IPS DF 6.9 (cell line): ENCODE results near the gene FHIT.

Experiments
- DNase-seq: peaks from one replicate; pipeline ENCODE4 v3.0.0-alpha.2; 2013; ENCODE audit warnings: low read depth, low spot score
- H3K27ac ChIP-seq: one replicate; pipeline ENCODE4 v1.5.1; 2013; ENCODE audit warnings: low read length, control low read depth
- H3K27me3 ChIP-seq: 2 replicates; pipeline ENCODE4 v1.6.1; 2013; ENCODE audit warnings: mild to moderate bottlenecking, low read length; ENCODE audit not compliant: control insufficient read depth, insufficient read depth
- H3K36me3 ChIP-seq: 2 replicates; pipeline ENCODE4 v1.6.1; 2013; ENCODE audit warnings: low read length; ENCODE audit not compliant: control insufficient read depth, insufficient read depth
- H3K4me1 ChIP-seq: 2 replicates; pipeline ENCODE4 v1.6.1; 2013; ENCODE audit warnings: low read length; ENCODE audit not compliant: control insufficient read depth, insufficient read depth
- H3K4me3 ChIP-seq: 2 replicates; pipeline ENCODE4 v1.5.1; 2013; ENCODE audit warnings: mild to moderate bottlenecking, low read length
- H3K9me3 ChIP-seq: 2 replicates; pipeline ENCODE4 v1.6.1; 2013; ENCODE audit warnings: low read length, inconsistent platforms; ENCODE audit not compliant: control insufficient read depth, insufficient read depth
- WGBS: extraction: QIAGEN DNeasy Blood & Tissue Kit; methylation state at CpG from one replicate; pipeline ENCODE4 v1.1.7; 2013; ENCODE audit warnings: mixed read lengths, missing lambda C conversion rate; ENCODE audit not compliant: insufficient read length, insufficient coverage; 5-methylcytosine and 5-hydroxymethylcytosine counted together

Gene FHIT

DNA sequence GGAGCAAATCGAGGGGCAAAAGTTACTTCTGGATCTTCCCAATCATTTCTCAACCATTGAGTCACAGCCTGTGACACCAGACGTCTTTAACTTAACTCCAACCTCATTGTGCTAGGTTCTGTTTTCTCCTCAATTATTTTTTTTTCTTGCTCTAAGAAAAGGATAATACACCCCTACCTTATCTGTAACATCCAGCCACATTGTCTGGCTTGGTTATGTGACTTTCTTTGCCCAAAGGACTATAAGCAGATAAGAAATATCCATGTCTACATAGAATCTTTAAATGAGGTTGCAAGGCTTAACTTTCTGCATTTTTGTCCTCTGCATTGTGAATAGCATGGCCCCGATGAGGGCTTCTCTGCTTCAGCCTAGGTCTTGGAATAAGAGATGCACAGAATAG is 1419.0 kb downstream of the FHIT start:
- DNase-seq, result no peak
- Histone ChIP-seq H3K9me3 (no peaks in the 10 kb centered on the region), H3K27ac (no peak overlapping the region), H3K4me1 (no peaks in the 10 kb centered on the region), H3K27me3 (no peaks in the 10 kb centered on the region), H3K4me3 (no peak overlapping the region), H3K36me3 (no peaks in the 10 kb centered on the region)
- WGBS, result no CpG with 5 or more reads among the region's 3 CpGs

DNA sequence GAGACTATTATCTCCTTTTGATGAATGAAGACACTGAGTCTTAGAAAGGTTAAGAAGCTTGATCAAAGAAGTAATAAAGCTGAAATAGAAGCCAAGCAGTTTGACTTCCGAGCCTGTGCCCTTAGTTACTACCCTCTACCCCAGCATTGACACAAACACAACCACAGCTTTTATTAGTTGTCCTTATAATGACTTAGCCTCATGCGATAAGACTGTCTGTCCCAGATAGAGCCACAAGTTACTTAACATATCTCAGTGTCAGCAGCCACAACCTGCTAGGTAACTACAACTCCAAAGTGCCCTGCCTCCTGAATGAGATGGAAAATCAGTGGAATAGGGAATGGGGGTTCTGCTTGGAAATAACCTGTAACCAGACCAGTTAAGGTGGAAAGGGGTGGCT is 1419.9 kb downstream of the FHIT start:
- H3K27ac ChIP-seq, result no peak overlapping the region
- no peak for DNase-seq
- H3K4me3 ChIP-seq, result no peak overlapping the region
- WGBS, result no CpG with 5 or more reads among the region's 2 CpGs
- H3K9me3 ChIP-seq, result no peaks in the 10 kb centered on the region
- no peaks in the 10 kb centered on the region for H3K36me3 ChIP-seq
- H3K27me3 ChIP-seq, result no peaks in the 10 kb centered on the region
- H3K4me1 ChIP-seq, result no peaks in the 10 kb centered on the region

DNA sequence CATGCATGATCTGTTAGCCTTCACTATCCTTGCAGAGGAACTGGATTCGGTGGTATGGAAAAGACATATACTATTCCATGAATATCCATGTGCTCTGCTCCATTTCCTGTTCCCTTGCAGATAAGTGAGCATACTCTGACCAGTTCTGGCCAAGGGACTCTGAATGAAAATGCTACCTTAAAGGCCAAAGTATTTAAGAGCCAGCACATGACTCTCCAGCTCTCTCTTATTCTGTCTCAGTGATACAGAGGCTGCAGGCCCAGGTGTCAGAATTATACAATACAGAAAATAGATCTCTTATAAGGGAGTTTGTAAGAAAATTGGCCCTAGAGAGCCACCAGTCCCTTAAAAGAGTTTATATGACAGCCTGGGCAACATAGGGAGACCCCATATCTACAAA is 1421.7 kb downstream of the FHIT start:
- Histone ChIP-seq H3K27me3 (no peaks in the 10 kb centered on the region), H3K36me3 (no peaks in the 10 kb centered on the region), H3K9me3 (no peaks in the 10 kb centered on the region), H3K27ac (no peak overlapping the region), H3K4me1 (no peaks in the 10 kb centered on the region), H3K4me3 (no peak overlapping the region)
- DNase-seq, result no peak
- no CpG with 5 or more reads among the region's 1 CpG for WGBS

DNA sequence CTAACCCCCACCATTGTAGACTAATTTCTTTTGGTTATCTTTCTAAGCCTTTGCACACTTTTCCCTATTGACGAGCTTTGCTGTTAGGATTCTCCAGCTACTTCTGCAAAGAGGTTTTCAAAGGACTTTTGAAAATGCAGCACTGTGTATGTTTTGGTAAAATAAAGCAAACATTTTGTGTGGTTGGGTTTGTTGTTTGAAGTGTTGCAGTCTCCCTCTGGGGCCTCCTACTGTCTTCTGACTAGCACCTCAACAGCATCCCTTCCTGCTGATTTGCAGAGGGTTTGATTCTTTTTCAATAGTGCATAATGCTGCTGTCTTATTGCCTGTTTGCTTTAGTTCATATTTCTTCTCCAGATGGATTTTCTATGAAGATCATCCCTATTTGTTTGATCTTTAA is 1426.4 kb downstream of the FHIT start:
- Histone ChIP-seq H3K27ac (no peak overlapping the region), H3K4me3 (no peak overlapping the region), H3K4me1 (no peaks in the 10 kb centered on the region), H3K36me3 (no peaks in the 10 kb centered on the region), H3K9me3 (no peaks in the 10 kb centered on the region), H3K27me3 (no peaks in the 10 kb centered on the region)
- WGBS, result no CpG with 5 or more reads among the region's 1 CpG
- no peak for DNase-seq

DNA sequence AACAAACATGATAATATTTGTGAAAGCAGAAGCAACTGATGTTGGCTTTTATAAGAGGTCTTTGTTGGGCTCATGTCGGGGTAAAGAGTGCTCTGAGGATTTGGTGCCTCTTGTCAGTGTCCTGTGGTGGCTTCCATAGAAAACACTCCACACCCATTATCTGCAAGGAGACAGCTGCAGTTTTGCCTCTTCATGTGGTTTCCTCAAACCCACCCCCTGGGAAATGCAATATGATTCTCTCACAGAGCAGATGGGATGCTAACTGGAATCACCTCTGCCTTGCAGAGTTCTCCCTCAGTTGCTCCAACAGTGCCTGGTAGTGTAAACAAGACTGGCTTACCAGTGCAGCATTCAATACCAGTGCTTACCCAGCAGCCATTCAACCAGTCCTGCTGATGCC is 1430.0 kb downstream of the FHIT start:
- Histone ChIP-seq H3K4me1 (no peaks in the 10 kb centered on the region), H3K36me3 (no peaks in the 10 kb centered on the region), H3K9me3 (no peaks in the 10 kb centered on the region), H3K27me3 (no peaks in the 10 kb centered on the region), H3K27ac (no peak overlapping the region), H3K4me3 (no peak overlapping the region)
- WGBS, result no CpG with 5 or more reads among the region's 1 CpG
- no peak for DNase-seq

DNA sequence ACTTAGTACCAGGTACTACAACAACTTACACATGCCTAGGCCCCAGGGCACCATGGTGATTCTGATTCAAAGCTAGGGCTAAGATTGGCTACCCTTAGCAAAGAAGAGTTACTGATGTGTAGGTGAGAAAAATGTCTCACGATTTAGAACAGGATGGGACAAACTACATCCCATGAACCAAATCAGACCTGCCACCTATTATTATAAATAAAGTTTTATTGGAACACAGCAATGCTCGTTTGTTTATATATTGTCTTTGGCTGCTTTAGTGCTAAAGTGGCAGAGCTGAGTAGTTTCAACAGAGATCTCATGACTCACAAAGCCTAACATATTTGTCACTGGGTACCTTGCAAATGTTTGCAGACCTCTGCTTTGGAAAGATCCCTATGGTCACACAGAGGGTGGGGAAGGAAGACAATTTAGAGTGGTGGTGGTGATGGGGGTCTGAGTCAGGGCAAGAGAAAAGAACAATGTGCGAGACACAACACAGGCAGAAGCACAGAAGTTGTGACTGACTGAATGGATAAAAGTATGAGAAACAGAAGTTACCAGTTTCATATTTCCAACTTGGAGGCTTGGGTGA is 1430.8 kb downstream of the FHIT start:
- Histone ChIP-seq H3K27me3 (no peaks in the 10 kb centered on the region), H3K4me1 (no peaks in the 10 kb centered on the region), H3K9me3 (no peaks in the 10 kb centered on the region), H3K36me3 (no peaks in the 10 kb centered on the region), H3K27ac (no peak overlapping the region), H3K4me3 (no peak overlapping the region)
- no CpG with 5 or more reads among the region's 3 CpGs for WGBS
- no peak for DNase-seq

DNA sequence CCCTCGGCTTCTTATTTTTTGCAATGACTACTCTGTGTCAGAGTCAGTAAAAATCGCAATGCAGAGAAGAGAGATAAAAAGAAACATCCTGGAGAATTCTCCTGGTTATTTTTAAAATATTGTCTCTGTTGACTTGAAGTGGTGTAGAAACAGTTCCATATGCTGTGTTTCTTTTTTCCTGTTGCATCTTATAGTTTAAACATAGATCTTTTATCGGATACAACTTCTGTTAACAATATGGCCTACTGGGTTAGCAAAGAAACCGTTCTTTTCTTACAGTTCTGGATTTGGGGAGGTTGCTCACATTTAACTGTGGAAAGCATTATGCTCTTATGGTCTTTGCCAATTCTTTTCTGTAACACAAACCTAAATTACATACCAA is 1432.3 kb downstream of the FHIT start:
- DNase-seq, result no peak
- H3K27me3 ChIP-seq, result no peaks in the 10 kb centered on the region
- H3K4me3 ChIP-seq, result no peak overlapping the region
- H3K27ac ChIP-seq, result no peak overlapping the region
- no peaks in the 10 kb centered on the region for H3K9me3 ChIP-seq
- no CpG with 5 or more reads among the region's 4 CpGs for WGBS
- no peaks in the 10 kb centered on the region for H3K36me3 ChIP-seq
- no peaks in the 10 kb centered on the region for H3K4me1 ChIP-seq

DNA sequence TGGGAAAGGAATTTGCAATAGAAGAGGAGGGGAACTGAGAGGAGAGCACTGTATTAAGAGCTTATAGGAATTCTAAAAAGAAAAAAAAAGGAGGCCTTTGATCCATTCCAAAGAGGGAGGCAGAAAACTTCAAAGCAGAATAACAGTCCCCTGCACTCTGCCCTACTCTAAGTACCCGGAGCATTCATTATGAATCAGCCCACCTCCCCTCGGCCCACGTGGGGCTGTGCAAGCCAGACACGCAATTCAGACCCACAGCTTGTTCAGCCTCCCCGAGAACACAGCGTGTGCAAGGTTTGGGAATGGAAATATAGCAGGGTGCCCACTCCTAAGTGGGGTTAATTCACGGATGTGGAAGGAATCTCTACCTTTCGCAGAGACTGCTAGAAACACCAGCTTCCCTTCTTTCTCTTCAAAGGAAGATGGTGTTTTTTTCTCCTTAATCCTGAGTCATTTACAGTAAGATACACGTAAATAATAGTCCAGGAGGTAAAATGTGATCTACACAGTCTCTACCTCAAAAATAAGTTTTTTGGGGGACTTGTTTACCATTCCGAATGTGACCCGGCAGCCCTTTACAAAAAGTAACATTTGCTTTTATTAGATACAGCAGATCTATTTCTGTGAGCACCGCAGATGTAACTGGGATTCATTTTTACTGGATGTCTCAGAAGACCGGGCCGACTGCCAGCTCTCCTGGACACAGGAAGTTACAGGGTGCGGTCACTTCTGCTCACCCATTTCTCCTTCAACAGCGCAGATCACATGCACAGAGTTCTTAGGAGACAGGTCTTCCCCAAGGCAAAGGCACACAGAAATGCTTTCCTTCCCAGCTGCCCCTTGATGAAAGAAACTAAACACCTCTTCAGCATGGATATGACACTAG is 1433.0 kb downstream of the FHIT start:
- DNase-seq, result no peak

DNA sequence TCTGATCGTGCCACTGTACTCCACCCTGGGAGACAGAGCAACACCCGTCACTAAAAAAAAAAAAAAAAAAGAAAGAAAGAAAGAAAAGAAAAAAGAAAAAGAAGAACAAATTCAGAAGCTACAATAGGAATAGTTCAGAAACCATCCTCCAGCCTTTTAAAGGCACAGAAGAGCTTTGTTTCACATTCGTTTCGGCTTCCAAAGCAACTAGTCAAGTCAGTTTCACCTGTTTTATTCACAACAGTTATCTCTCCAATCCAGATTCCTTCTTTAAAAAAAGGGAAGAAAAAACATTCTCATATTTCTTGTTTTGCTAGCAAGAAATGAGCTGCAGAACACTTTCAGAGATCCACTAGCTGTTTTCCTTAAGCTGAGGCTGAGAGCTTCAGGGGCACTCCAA is 1433.7 kb downstream of the FHIT start:
- H3K4me3 ChIP-seq, result no peak overlapping the region
- WGBS, result no CpG with 5 or more reads among the region's 4 CpGs
- H3K4me1 ChIP-seq, result peaks cover 2% of the 10 kb centered on the region; the same call in 1 of the 2 replicates
- no peaks in the 10 kb centered on the region for H3K27me3 ChIP-seq
- H3K36me3 ChIP-seq, result no peaks in the 10 kb centered on the region
- no peak for DNase-seq
- no peaks in the 10 kb centered on the region for H3K9me3 ChIP-seq
- no peak overlapping the region for H3K27ac ChIP-seq

More for the DNA sequence above, 1433.0 kb downstream of the FHIT start:
- Histone ChIP-seq H3K27me3 (no peaks in the 10 kb centered on the region), H3K4me3 (no peak overlapping the region), H3K27ac (no peak overlapping the region), H3K9me3 (no peaks in the 10 kb centered on the region), H3K36me3 (no peaks in the 10 kb centered on the region), H3K4me1 (no peaks in the 10 kb centered on the region)
- WGBS, result no CpG with 5 or more reads among the region's 16 CpGs

DNA sequence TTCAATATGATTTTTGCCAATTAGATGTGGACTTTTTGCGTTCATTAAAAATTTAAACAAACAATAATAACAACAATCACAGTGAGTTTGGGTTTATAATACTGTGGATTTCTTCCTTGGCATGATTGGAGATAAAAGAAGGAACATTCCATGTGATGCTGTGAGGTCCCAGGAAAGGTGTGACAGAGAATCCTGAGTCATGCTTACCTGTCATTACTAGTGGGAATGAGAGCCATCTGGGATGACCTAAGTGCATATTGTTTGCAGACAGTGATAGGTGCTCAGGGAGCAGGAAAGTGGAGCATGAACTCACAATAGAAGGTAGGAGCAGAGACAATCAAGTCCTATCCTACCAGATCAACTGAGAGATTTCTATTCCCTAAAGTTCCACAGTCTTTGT is 1434.9 kb downstream of the FHIT start:
- no peak for DNase-seq
- Histone ChIP-seq H3K36me3 (no peaks in the 10 kb centered on the region), H3K9me3 (no peaks in the 10 kb centered on the region), H3K4me1 (peaks cover 2% of the 10 kb centered on the region; the same call in 1 of the 2 replicates), H3K4me3 (no peak overlapping the region), H3K27me3 (no peaks in the 10 kb centered on the region), H3K27ac (no peak overlapping the region)
- no CpG with 5 or more reads among the region's 1 CpG for WGBS

DNA sequence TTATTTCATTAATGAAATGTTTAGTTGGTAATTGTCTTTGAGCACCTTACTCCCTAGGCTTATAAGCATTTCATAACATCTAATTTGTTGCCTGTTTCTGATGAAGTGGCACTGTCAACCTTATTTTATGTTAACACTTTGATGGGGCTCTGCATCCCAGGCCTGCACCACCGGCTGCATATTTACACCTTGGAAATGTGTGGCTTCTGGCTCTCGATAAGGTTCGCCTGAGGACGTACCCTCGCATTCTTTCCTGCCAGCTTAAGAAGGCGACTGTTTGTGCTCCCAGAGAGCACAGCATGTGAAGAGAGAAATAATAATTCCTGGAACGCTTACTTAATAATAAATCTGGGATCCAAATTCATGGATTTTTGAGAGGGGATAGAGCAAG is 1438.1 kb downstream of the FHIT start:
- no peaks in the 10 kb centered on the region for H3K27me3 ChIP-seq
- peaks cover 2% of the 10 kb centered on the region; the same call in 1 of the 2 replicates for H3K4me1 ChIP-seq
- no peak for DNase-seq
- no peak overlapping the region for H3K4me3 ChIP-seq
- H3K9me3 ChIP-seq, result no peaks in the 10 kb centered on the region
- no CpG with 5 or more reads among the region's 7 CpGs for WGBS
- no peak overlapping the region for H3K27ac ChIP-seq
- H3K36me3 ChIP-seq, result no peaks in the 10 kb centered on the region
